ENCODE results near the gene SRD5A1.

Gene SRD5A1

DNA sequence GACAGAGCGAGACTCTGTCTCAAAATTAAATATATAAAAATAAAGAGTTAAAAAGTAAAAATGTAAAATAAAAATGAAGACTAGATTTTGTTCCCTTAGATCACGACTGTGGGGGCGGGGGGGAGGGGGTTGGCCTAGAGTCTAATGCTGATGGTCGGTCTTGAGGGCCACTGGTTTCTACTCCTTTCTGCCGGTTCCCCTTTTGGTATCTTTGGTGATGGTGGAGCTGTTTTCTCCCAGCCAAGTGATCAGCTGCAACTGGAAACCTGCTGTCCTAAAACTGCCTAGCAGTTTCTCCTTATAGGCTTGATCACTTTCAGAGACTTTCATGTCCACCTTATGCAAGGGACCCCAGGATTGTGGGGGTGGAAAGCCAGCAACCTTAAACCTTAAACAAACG lies 1.1 kb downstream of the SRD5A1 start:
- no peak for DNase-seq
- Histone ChIP-seq H3K27ac (peak overlapping the region in 1 of 2 donors; percentile 90), H3K36me3 (peaks cover 9 to 21% (median 16%) of the 10 kb centered on the region in 3 donors), H3K27me3 (no peaks in the 10 kb centered on the region), H3K4me1 (peaks cover 0 to 24% (median 22%) of the 10 kb centered on the region in 4 donors), H3K4me3 (peak overlapping the region; percentile 64 to 95), H3K9me3 (no peaks in the 10 kb centered on the region)
- intact Hi-C loops (cut with DNase I; ENCODE audit: low total_unique reads): loop anchor here (5.0 kb wide), 2 partner anchors 78 to 113 kb away; partner anchors contain the start of gene TENT4A
- TF ChIP-seq, protein P1, sequence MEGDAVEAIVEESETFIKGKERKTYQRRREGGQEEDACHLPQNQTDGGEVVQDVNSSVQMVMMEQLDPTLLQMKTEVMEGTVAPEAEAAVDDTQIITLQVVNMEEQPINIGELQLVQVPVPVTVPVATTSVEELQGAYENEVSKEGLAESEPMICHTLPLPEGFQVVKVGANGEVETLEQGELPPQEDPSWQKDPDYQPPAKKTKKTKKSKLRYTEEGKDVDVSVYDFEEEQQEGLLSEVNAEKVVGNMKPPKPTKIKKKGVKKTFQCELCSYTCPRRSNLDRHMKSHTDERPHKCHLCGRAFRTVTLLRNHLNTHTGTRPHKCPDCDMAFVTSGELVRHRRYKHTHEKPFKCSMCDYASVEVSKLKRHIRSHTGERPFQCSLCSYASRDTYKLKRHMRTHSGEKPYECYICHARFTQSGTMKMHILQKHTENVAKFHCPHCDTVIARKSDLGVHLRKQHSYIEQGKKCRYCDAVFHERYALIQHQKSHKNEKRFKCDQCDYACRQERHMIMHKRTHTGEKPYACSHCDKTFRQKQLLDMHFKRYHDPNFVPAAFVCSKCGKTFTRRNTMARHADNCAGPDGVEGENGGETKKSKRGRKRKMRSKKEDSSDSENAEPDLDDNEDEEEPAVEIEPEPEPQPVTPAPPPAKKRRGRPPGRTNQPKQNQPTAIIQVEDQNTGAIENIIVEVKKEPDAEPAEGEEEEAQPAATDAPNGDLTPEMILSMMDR (IDR thresholded peaks at IDR 0.05): no peak

DNA sequence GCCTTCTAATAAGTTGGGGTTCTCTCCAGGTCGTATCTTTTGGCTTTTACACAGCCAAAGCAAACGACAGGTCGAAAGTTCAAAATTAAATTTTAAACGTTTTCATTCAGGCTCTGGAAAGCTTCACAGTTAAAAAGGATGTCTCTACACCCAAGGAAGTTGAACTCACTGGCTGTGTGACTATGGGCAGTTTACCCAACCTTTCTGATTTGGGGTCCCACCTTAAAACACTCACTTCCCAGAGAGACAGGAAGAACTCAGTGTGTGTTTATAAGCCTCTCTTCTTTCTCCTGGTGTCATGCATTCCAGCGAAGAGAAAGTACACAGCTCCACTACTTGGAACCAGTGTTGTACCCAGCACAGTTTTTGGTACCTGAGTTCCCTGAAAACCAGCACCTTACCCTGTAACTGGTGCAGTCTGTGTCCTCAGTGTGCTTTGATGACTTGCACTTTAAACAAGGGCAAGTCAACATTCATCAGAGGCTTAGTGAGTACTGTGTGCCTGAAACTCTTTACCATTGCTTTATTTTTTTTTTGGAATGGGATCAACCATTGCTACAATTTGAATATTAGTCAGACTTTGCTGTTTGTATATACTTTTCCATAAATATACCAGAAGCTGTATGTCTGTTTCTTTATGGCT lies 1.7 kb downstream of the SRD5A1 start:
- H3K27me3 ChIP-seq: no peaks in the 10 kb centered on the region
- peaks cover 0 to 24% (median 22%) of the 10 kb centered on the region in 4 donors for H3K4me1 ChIP-seq
- peaks cover 4 to 15% (median 10%) of the 10 kb centered on the region in 3 donors for H3K36me3 ChIP-seq
- no peak for DNase-seq
- H3K4me3 ChIP-seq: no peak overlapping the region
- no peak overlapping the region for H3K27ac ChIP-seq
- TF ChIP-seq, protein P1 (IDR thresholded peaks at IDR 0.05): no peak
- no peaks in the 10 kb centered on the region for H3K9me3 ChIP-seq
- intact Hi-C loops (cut with DNase I; ENCODE audit: low total_unique reads): loop anchor here (5.0 kb wide), 2 partner anchors 77 to 112 kb away; partner anchors contain the start of gene TENT4A

DNA sequence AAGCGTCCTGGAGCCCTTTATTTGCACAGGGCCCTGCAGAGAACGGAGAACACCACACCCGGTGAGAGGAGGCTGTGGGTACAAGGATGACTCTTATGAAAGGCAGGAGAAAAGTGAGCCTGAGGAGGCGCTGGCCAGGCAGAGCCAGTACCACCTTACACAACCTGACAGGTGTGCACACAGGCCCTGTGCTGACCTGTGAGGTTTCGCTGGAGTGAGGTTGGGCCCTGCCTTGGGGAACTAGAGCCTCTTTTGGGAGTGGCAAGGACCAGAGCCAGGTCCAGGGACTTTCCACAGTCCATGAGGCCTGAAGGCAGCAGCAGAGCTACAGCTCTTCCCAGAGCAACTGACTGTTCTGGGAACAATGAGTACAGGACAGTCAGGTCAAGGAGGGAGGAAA lies 3.1 kb downstream of the SRD5A1 start:
- intact Hi-C loops (cut with DNase I; ENCODE audit: low total_unique reads): no loop called here
- Histone ChIP-seq H3K4me3 (no peak overlapping the region), H3K9me3 (no peaks in the 10 kb centered on the region), H3K36me3 (peaks cover 0 to 2% (median 1%) of the 10 kb centered on the region in 3 donors), H3K27me3 (no peaks in the 10 kb centered on the region), H3K27ac (no peak overlapping the region), H3K4me1 (peaks cover 0 to 19% (median 17%) of the 10 kb centered on the region in 4 donors)
- no peak for DNase-seq
- TF ChIP-seq, protein P1 (IDR thresholded peaks at IDR 0.05): no peak

DNA sequence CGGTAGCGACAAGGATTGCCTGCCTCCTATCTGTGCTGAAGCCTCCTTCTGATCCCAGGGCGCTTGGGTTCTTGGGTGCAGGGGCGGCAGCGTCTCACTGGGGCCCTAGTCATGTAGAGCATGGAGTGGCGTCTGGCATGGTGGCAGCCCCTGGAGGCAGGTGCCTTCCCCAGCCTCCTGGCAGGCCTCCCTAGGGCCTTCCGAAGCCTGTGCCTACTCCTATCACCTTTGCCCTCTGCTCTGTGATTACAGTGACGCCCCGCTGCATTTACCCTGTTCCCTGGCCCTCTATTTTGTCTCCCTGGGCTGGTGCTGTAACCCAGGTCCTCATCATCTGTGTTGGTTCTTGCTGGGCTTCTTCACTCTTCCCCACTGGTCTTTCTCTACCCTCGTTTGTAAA lies 3.8 kb downstream of the SRD5A1 start:
- Histone ChIP-seq H3K27me3 (no peaks in the 10 kb centered on the region), H3K9me3 (no peaks in the 10 kb centered on the region), H3K27ac (no peak overlapping the region), H3K4me1 (peaks cover 0 to 11% (median 10%) of the 10 kb centered on the region in 4 donors), H3K36me3 (no peaks in the 10 kb centered on the region), H3K4me3 (no peak overlapping the region)
- intact Hi-C loops (cut with DNase I; ENCODE audit: low total_unique reads): no loop called here
- TF ChIP-seq, protein P1 (IDR thresholded peaks at IDR 0.05): no peak
- no peak for DNase-seq

DNA sequence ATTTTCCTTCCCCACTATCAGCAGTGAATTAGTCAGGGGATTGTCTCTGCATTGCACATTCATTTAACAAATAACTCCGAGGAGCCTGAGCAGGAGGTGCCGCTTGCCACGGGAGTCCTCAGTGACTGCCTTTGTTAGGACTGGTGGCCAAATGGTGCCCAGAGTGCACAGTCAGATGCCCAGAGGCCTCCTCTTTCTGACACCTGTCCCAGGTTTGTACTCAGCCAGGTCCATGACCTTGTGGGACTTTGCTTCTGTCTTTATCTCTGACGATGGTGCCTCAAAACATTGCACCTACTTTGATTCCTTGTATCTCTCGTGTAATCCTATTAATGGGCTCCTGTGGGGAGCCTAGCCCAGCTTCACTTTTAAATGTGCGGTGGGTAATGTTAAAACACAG lies 4.3 kb downstream of the SRD5A1 start:
- intact Hi-C loops (cut with DNase I; ENCODE audit: low total_unique reads): no loop called here
- TF ChIP-seq, protein P1 (IDR thresholded peaks at IDR 0.05): no peak
- Histone ChIP-seq H3K9me3 (no peaks in the 10 kb centered on the region), H3K36me3 (no peaks in the 10 kb centered on the region), H3K27ac (no peak overlapping the region), H3K4me1 (peaks cover 0 to 9% (median 7%) of the 10 kb centered on the region in 4 donors), H3K27me3 (no peaks in the 10 kb centered on the region), H3K4me3 (no peak overlapping the region)
- no peak for DNase-seq

Data from tibial artery (tissue), 4 donors.